Mesenchymal stem cell (in vitro differentiated cells and primary cell): ENCODE measurements around the gene NIM1K.
"Not testable (repeated sequence)": the region's sequence is repeated elsewhere in the genome, so short reads cannot be mapped to it uniquely, and the experiment has no call there.

Experiments
- DNase-seq: peaks from one replicate; pipeline ENCODE4 v3.0.0-alpha.2; 2013
- H2AFZ ChIP-seq: one replicate; pipeline ENCODE4 v1.6.1; 2013; ENCODE audit warnings: low read depth, mild to moderate bottlenecking, control low read depth, inconsistent platforms, low read length, moderate library complexity
- H2AK5ac ChIP-seq: 2 replicates; pipeline ENCODE4 v1.6.1; 2013; ENCODE audit warnings: low read length, moderate library complexity, mild to moderate bottlenecking, inconsistent platforms; ENCODE audit not compliant: severe bottlenecking
- H2BK120ac ChIP-seq: one replicate; pipeline ENCODE4 v1.6.1; 2013; ENCODE audit warnings: low read depth, mild to moderate bottlenecking, inconsistent platforms, low read length, moderate library complexity
- H2BK12ac ChIP-seq, 2 experiments: one replicate each; pipeline ENCODE4 v1.6.1; 2013; ENCODE audit warnings: inconsistent platforms in 2 of 2, low read length in 2 of 2, mild to moderate bottlenecking in 2 of 2, moderate library complexity in 2 of 2, control low read depth in 1 of 2
- H2BK15ac ChIP-seq: one replicate; pipeline ENCODE4 v1.6.1; 2013; ENCODE audit warnings: mild to moderate bottlenecking, low read depth, inconsistent platforms; ENCODE audit not compliant: poor library complexity, severe bottlenecking
- H2BK5ac ChIP-seq: 2 replicates; pipeline ENCODE4 v1.6.1; 2013; ENCODE audit warnings: low read depth, mild to moderate bottlenecking, low read length, control low read depth, inconsistent platforms; ENCODE audit not compliant: poor library complexity, severe bottlenecking
- H3K14ac ChIP-seq, 2 experiments: one replicate each; pipeline ENCODE4 v1.6.1; 2013; ENCODE audit warnings: inconsistent platforms in 2 of 2, low read length in 2 of 2, control low read depth in 1 of 2, mild to moderate bottlenecking in 1 of 2, moderate library complexity in 1 of 2
- H3K18ac ChIP-seq, 2 experiments: one replicate each; pipeline ENCODE4 v1.6.1; 2013; ENCODE audit warnings: inconsistent platforms in 2 of 2, low read length in 2 of 2, control low read depth in 1 of 2, low read depth in 1 of 2, mild to moderate bottlenecking in 1 of 2
- H3K23ac ChIP-seq, 2 experiments: one replicate each; pipeline ENCODE4 v1.6.1; 2013; ENCODE audit warnings: inconsistent platforms in 2 of 2, low read length in 2 of 2, mild to moderate bottlenecking in 2 of 2, moderate library complexity in 2 of 2, control low read depth in 1 of 2
- H3K27ac ChIP-seq: 2 replicates; pipeline ENCODE4 v1.5.1; 2013; ENCODE audit warnings: mild to moderate bottlenecking, moderate library complexity, low read length, control low read depth, inconsistent platforms; ENCODE audit not compliant: poor library complexity, severe bottlenecking
- H3K27me3 ChIP-seq, 2 experiments: 2 replicates each; pipeline versions ENCODE4 v1.6.1 to v1.7.0; 2013; ENCODE audit warnings: low read length in 2 of 2, mild to moderate bottlenecking in 2 of 2, moderate library complexity in 2 of 2, control low read depth in 1 of 2, inconsistent platforms in 1 of 2; ENCODE audit not compliant: control insufficient read depth in 1 of 2, insufficient read depth in 1 of 2
- H3K36me3 ChIP-seq, 2 experiments: 2 replicates each; pipeline versions ENCODE4 v1.6.1 to v1.7.0; 2013; ENCODE audit warnings: low read length in 2 of 2, control low read depth in 1 of 2, inconsistent platforms in 1 of 2, low read depth in 1 of 2, mild to moderate bottlenecking in 1 of 2; ENCODE audit not compliant: insufficient read depth in 2 of 2, control insufficient read depth in 1 of 2
- H3K4ac ChIP-seq, 2 experiments: one replicate each; pipeline ENCODE4 v1.6.1; 2013; ENCODE audit warnings: inconsistent platforms in 2 of 2, low read length in 2 of 2, mild to moderate bottlenecking in 2 of 2, moderate library complexity in 2 of 2, control low read depth in 1 of 2, low read depth in 1 of 2
- H3K4me1 ChIP-seq: 2 replicates; pipeline ENCODE4 v1.6.1; 2013; ENCODE audit warnings: low read depth, low read length, control low read depth; ENCODE audit not compliant: control insufficient read depth, insufficient read depth
- H3K4me2 ChIP-seq: 2 replicates; pipeline ENCODE4 v1.6.1; 2013; ENCODE audit warnings: low read length, mild to moderate bottlenecking, inconsistent platforms; ENCODE audit not compliant: poor library complexity, severe bottlenecking
- H3K4me3 ChIP-seq, 2 experiments: 2 replicates each; pipeline versions ENCODE4 v1.5.1 to v1.7.0; 2013; ENCODE audit warnings: low read length in 2 of 2, mild to moderate bottlenecking in 2 of 2, control low read depth in 1 of 2, low read depth in 1 of 2; ENCODE audit not compliant: insufficient read depth in 1 of 2
- H3K79me1 ChIP-seq: replicated peaks from 2 replicates; pipeline ENCODE4 v1.6.1; 2013; ENCODE audit warnings: mild to moderate bottlenecking, control low read depth, low read length, inconsistent platforms; ENCODE audit not compliant: poor library complexity, severe bottlenecking
- H3K9ac ChIP-seq: 2 replicates; pipeline ENCODE4 v1.7.0; 2013; ENCODE audit warnings: mild to moderate bottlenecking, low read length, moderate library complexity
- H3K9me3 ChIP-seq: 2 replicates; pipeline ENCODE4 v1.7.0; 2013; ENCODE audit warnings: mild to moderate bottlenecking, low read length; ENCODE audit not compliant: control insufficient read depth
- H4K8ac ChIP-seq: one replicate; pipeline ENCODE4 v1.6.1; 2013; ENCODE audit warnings: inconsistent platforms, mild to moderate bottlenecking, low read length, moderate library complexity
- H4K91ac ChIP-seq: one replicate; pipeline ENCODE4 v1.6.1; 2013; ENCODE audit warnings: mild to moderate bottlenecking, low read length, inconsistent platforms
- WGBS: methylation state at CpG from one replicate; pipeline ENCODE4 v1.1.7; 2013; ENCODE audit warnings: mixed read lengths; 5-methylcytosine and 5-hydroxymethylcytosine counted together

Gene NIM1K

DNA sequence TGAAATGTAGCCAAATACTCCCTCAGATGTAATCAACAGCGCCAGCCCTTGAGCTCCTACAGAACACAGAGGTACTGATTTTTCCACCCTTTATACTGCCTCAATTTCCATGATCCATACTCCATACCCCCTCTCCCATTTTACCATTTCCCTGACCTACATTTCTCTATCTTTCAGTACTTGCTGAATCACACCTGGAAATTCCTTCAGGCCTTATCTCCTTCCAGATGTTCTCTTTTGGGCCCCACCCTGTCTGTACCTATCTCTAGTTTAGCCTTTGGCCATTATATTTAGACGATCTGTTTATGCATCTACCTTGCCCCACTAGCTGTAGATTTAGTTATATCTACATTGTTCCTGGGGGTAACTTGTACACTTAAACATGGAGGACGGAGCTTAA, 5.5 kb downstream of the NIM1K start:
- no peak overlapping the region for H2AFZ ChIP-seq
- no peak overlapping the region for H4K8ac ChIP-seq
- no peak overlapping the region for H2BK120ac ChIP-seq
- H3K4me3 ChIP-seq, result no peak overlapping the region
- H3K18ac ChIP-seq, result no peak overlapping the region
- no peak overlapping the region for H3K14ac ChIP-seq
- no peak overlapping the region for H2BK15ac ChIP-seq
- H3K4me1 ChIP-seq, result peaks cover 10% of the 10 kb centered on the region
- H2BK5ac ChIP-seq, result no peak overlapping the region
- no peak overlapping the region for H3K4me2 ChIP-seq
- no peak overlapping the region for H3K27ac ChIP-seq
- H3K23ac ChIP-seq, result no peak overlapping the region
- no peak overlapping the region for H3K9ac ChIP-seq
- H3K79me1 ChIP-seq, result no peaks in the 10 kb centered on the region
- no peak overlapping the region for H4K91ac ChIP-seq
- H3K4ac ChIP-seq, result no peak overlapping the region
- H3K9me3 ChIP-seq, result no peaks in the 10 kb centered on the region
- no peaks in the 10 kb centered on the region for H3K27me3 ChIP-seq
- DNase-seq, result no peak
- no peaks in the 10 kb centered on the region for H3K36me3 ChIP-seq
- no peak overlapping the region for H2AK5ac ChIP-seq
- no peak overlapping the region for H2BK12ac ChIP-seq
- 95% methylated on average over 2 of the region's 3 CpGs for WGBS

DNA sequence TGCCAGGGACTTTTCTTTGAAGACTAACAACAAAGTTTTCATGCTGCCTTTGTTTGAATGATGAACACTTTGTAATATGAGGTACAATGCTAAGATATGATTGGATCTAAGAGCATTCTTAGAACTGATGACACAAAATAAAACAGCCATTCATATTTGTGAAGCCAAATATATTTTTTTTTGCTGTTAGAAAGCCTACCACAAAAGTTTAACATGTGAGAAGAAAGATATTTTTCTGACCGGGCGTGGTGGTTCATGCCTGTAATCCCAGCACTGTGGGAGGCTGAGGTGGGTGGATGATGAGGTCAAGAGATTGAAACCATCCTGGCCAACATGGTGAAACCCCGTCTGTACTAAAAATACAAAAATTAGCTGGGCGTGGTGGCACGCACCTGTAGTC, 9.4 kb downstream of the NIM1K start:
- not testable (repeated sequence) for H4K8ac ChIP-seq, H3K79me1 ChIP-seq, H2BK120ac ChIP-seq, H3K27me3 ChIP-seq, H2BK5ac ChIP-seq, H3K4me3 ChIP-seq, H3K4ac ChIP-seq, H4K91ac ChIP-seq, DNase-seq, H3K18ac ChIP-seq, H3K9me3 ChIP-seq, H2BK12ac ChIP-seq, H3K14ac ChIP-seq, H2BK15ac ChIP-seq, H3K23ac ChIP-seq, H3K4me2 ChIP-seq, H2AFZ ChIP-seq, H3K4me1 ChIP-seq, H3K27ac ChIP-seq, H3K36me3 ChIP-seq, H2AK5ac ChIP-seq, H3K9ac ChIP-seq
- 99% methylated on average over 5 of the region's 5 CpGs for WGBS

DNA sequence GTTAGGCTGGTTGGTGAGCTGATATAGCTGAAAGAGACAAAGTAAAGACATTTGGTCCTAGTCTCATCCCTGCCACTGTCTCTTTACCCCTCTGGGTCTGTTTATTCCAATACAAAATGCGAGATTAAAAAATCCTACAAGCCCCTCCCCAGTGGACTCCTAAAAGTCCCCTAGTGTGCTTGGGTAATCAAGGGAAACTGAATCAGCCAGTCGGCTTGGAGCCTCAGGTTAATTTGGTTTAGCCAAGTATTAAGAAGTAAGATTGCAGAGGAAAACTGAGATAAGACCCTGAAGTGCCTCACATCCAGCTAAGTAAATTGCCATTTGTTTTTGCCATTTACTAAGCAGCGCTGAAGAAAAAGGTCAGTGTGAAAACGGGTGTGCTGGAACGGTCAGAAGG, 10.4 kb downstream of the NIM1K start:
- no peak overlapping the region for H3K14ac ChIP-seq
- WGBS, result 80% methylated on average over 4 of the region's 5 CpGs

DNA sequence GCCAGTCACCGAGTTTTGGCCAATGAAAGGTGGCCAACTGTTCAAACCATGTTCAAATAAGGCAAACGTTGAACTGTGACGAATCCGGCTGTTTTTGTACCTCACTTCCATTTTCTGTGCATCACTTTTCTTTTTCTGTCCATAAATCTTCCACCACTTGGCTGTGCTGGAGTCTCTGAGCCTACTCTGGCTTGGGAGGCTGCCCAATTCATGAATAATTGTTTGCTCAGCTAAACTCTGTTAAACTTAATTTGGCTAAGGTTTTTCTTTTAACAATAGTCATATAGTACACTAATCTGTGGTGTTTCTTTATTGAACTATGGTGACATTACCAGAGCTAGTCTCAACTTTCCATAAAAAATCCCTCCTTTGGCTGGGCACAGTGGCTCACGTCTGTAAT, 11.3 kb downstream of the NIM1K start:
- no peak overlapping the region for H3K4me2 ChIP-seq
- no peak overlapping the region for H2BK5ac ChIP-seq
- H3K18ac ChIP-seq, result no peak overlapping the region
- no peak overlapping the region for H4K91ac ChIP-seq
- no peaks in the 10 kb centered on the region for H3K27me3 ChIP-seq
- WGBS, result 95% methylated on average over 5 of the region's 5 CpGs
- H3K36me3 ChIP-seq, result no peaks in the 10 kb centered on the region
- H3K4me3 ChIP-seq, result no peak overlapping the region
- no peak for DNase-seq
- H3K14ac ChIP-seq, result no peak overlapping the region
- H2BK12ac ChIP-seq, result no peak overlapping the region
- no peak overlapping the region for H2AFZ ChIP-seq
- no peak overlapping the region for H3K4ac ChIP-seq
- H2AK5ac ChIP-seq, result no peak overlapping the region
- H3K23ac ChIP-seq, result no peak overlapping the region
- no peak overlapping the region for H3K9ac ChIP-seq
- H3K79me1 ChIP-seq, result no peaks in the 10 kb centered on the region
- no peak overlapping the region for H4K8ac ChIP-seq
- H3K4me1 ChIP-seq, result no peaks in the 10 kb centered on the region
- no peak overlapping the region for H2BK120ac ChIP-seq
- H3K27ac ChIP-seq, result no peak overlapping the region
- no peaks in the 10 kb centered on the region for H3K9me3 ChIP-seq
- H2BK15ac ChIP-seq, result no peak overlapping the region

More for the DNA sequence above, 10.4 kb downstream of the NIM1K start:
- H2BK15ac ChIP-seq, result no peak overlapping the region
- H2BK5ac ChIP-seq, result no peak overlapping the region
- no peak overlapping the region for H2AFZ ChIP-seq
- H3K36me3 ChIP-seq, result no peaks in the 10 kb centered on the region
- no peak overlapping the region for H2BK12ac ChIP-seq
- H3K18ac ChIP-seq, result no peak overlapping the region
- H3K9ac ChIP-seq, result no peak overlapping the region
- no peak overlapping the region for H3K23ac ChIP-seq
- H3K4ac ChIP-seq, result no peak overlapping the region
- no peaks in the 10 kb centered on the region for H3K79me1 ChIP-seq
- no peak overlapping the region for H3K27ac ChIP-seq
- no peaks in the 10 kb centered on the region for H3K4me1 ChIP-seq
- no peak overlapping the region for H2BK120ac ChIP-seq
- no peak overlapping the region for H4K8ac ChIP-seq
- H3K4me2 ChIP-seq, result no peak overlapping the region
- H3K9me3 ChIP-seq, result no peaks in the 10 kb centered on the region
- no peak overlapping the region for H2AK5ac ChIP-seq
- H3K4me3 ChIP-seq, result no peak overlapping the region
- no peaks in the 10 kb centered on the region for H3K27me3 ChIP-seq
- DNase-seq, result no peak
- no peak overlapping the region for H4K91ac ChIP-seq
